Loucy (cell line): Measurements from ENCODE around the gene DHRS7C.

ENCODE experiments used
- H2AFZ ChIP-seq: fragments of 200-600 bp; sonication (generic); 2 replicates; pipeline ENCODE4 v1.6.0; 2016; ENCODE audit warnings: antibody characterized with exemption, mild to moderate bottlenecking, low read length, moderate library complexity
- H3F3A ChIP-seq: fragments of 200-600 bp; 2 replicates; pipeline ENCODE4 v1.6.0; 2016; ENCODE audit warnings: antibody characterized with exemption, low read depth, mild to moderate bottlenecking
- H3K27me3 ChIP-seq: fragments of 200-600 bp; sonication (generic); 2 replicates; pipeline ENCODE4 v1.6.1; 2014; ENCODE audit warnings: low read length, mild to moderate bottlenecking; ENCODE audit not compliant: insufficient read depth, poor library complexity, severe bottlenecking
- H3K36me3 ChIP-seq: fragments of 200-600 bp; sonication (generic); 2 replicates; pipeline ENCODE4 v1.6.1; 2016; ENCODE audit warnings: low read length; ENCODE audit not compliant: insufficient read depth
- H3K4me1 ChIP-seq: fragments of 200-600 bp; sonication (generic); 2 replicates; pipeline ENCODE4 v1.5.1; 2014; ENCODE audit warnings: low read length, mild to moderate bottlenecking; ENCODE audit not compliant: insufficient read depth, poor library complexity, severe bottlenecking
- H3K4me2 ChIP-seq: fragments of 200-600 bp; sonication (generic); 2 replicates; pipeline ENCODE4 v1.6.0; 2014; ENCODE audit warnings: antibody characterized with exemption, low read length, low read depth, mild to moderate bottlenecking; ENCODE audit not compliant: poor library complexity, severe bottlenecking
- H3K4me3 ChIP-seq: fragments of 200-600 bp; sonication (generic); 2 replicates; pipeline ENCODE4 v1.5.1; 2014; ENCODE audit warnings: low read length, mild to moderate bottlenecking, mixed read lengths; ENCODE audit not compliant: poor library complexity, severe bottlenecking
- H3K79me2 ChIP-seq: fragments of 200-600 bp; sonication (generic); 2 replicates; pipeline ENCODE4 v1.6.1; 2014; ENCODE audit warnings: low read length; ENCODE audit not compliant: insufficient read depth
- H3K9ac ChIP-seq: fragments of 200-600 bp; sonication (generic); 2 replicates; pipeline ENCODE4 v1.6.0; 2014; ENCODE audit warnings: mild to moderate bottlenecking, low read depth, low read length, moderate library complexity; ENCODE audit not compliant: poor library complexity, severe bottlenecking
- H3K9me2 ChIP-seq: fragments of 200-600 bp; sonication (generic); replicated peaks from 2 replicates; pipeline ENCODE4 v1.6.1; 2016; ENCODE audit warnings: low read depth, low read length, mixed read lengths
- H3K9me3 ChIP-seq: fragments of 200-600 bp; sonication (generic); 2 replicates; pipeline ENCODE4 v1.6.1; 2014; ENCODE audit warnings: mild to moderate bottlenecking, antibody characterized with exemption, low read length, low read depth; ENCODE audit not compliant: insufficient read depth
- H4K20me1 ChIP-seq: fragments of 200-600 bp; sonication (generic); 2 replicates; pipeline ENCODE4 v1.6.0; 2014; ENCODE audit warnings: antibody characterized with exemption, low read length, mild to moderate bottlenecking; ENCODE audit not compliant: insufficient read depth, poor library complexity, severe bottlenecking
- EZH2phosphoT487 ChIP-seq: fragments of 200-600 bp; IDR thresholded peaks from 2 replicates; pipeline ENCODE4 v1.6.1; 2018; ENCODE audit warnings: antibody characterized with exemption, mild to moderate bottlenecking, moderate library complexity, borderline replicate concordance
- TF ChIP-seq, protein P1 (sequence below): fragments of 200-600 bp; sonication (generic); conservative IDR thresholded peaks from 2 replicates; pipeline ENCODE4 v1.5.1; 2014; ENCODE audit warnings: mild to moderate bottlenecking, antibody characterized with exemption, low read length

DHRS7C gene

DNA sequence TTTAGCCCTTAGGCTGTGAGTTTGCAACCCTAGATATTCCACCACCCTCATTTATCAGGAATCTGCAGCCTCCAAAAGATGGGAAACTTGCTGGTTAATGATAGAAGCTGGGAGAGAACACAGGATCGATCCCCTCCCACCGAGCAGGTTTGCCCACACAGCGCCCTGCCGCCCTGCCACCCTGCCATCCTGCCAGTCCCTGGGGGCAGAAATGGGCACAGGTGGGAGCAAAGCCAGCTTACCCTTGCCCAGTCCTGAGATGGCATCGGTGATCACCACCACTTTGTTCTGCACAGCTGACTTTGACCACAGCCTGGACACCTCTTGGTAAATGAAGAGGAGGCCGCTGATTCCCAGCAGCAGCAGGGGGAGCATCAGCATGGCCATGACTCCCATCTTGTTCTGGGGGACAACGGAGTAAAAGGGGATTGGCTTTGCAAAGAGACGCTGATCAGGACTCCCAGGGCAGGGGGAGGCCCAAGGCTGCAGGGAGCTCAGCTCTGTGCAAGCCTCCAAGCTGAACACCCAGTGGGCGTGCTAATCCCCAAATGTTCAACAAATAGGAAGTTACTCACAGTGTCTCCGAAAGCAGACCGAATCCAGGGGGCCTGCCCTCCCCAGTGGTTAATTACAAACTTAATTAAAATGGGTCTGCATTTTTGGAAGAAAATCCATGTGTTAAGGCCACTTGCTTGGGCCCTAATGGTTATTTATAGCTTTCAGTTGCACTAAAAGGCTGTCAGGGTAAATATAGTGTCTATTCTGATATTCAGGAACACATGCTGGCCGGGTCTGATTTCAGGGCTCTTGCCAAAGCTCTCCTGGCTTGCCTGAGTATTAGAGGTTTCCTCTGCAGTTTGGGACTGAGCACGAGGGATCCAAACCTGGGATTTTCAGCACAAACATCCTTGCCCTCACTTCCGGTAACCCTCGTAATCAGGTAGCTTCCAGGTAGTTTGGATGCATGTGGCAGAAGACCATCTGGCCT is at the start of gene DHRS7C:
Gene DHRS7C, minus strand, starts transcription at position 704 of the 988 bp plus-strand sequence. Its CDS starts 308 bp downstream, at position 396.
- no peak within 1 kb of the TSS for H3K9ac ChIP-seq
- no peaks in the 10 kb centered on the region for H3F3A ChIP-seq
- no peak within 1 kb of the TSS for H3K4me2 ChIP-seq
- H2AFZ ChIP-seq = no peak within 1 kb of the TSS
- no peaks in the 10 kb centered on the region for H3K79me2 ChIP-seq
- no peaks in the 10 kb centered on the region for H3K27me3 ChIP-seq
- no peaks in the 10 kb centered on the region for H3K4me1 ChIP-seq
- no peak for TF ChIP-seq EZH2phosphoT487
- TF ChIP-seq, protein P1, sequence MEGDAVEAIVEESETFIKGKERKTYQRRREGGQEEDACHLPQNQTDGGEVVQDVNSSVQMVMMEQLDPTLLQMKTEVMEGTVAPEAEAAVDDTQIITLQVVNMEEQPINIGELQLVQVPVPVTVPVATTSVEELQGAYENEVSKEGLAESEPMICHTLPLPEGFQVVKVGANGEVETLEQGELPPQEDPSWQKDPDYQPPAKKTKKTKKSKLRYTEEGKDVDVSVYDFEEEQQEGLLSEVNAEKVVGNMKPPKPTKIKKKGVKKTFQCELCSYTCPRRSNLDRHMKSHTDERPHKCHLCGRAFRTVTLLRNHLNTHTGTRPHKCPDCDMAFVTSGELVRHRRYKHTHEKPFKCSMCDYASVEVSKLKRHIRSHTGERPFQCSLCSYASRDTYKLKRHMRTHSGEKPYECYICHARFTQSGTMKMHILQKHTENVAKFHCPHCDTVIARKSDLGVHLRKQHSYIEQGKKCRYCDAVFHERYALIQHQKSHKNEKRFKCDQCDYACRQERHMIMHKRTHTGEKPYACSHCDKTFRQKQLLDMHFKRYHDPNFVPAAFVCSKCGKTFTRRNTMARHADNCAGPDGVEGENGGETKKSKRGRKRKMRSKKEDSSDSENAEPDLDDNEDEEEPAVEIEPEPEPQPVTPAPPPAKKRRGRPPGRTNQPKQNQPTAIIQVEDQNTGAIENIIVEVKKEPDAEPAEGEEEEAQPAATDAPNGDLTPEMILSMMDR = no peak
- H4K20me1 ChIP-seq = no peaks in the 10 kb centered on the region
- no peak within 1 kb of the TSS for H3K4me3 ChIP-seq
- H3K9me3 ChIP-seq = no peaks in the 10 kb centered on the region
- no peaks in the 10 kb centered on the region for H3K9me2 ChIP-seq
- H3K36me3 ChIP-seq = no peaks in the 10 kb centered on the region

- H3K9ac ChIP-seq = no peak overlapping the region
- no peaks in the 10 kb centered on the region for H3K27me3 ChIP-seq
- no peak overlapping the region for H2AFZ ChIP-seq
- H3K9me3 ChIP-seq = no peaks in the 10 kb centered on the region
- H3F3A ChIP-seq = no peaks in the 10 kb centered on the region
- no peaks in the 10 kb centered on the region for H3K36me3 ChIP-seq
- H4K20me1 ChIP-seq = no peaks in the 10 kb centered on the region
- H3K9me2 ChIP-seq = no peaks in the 10 kb centered on the region
- no peaks in the 10 kb centered on the region for H3K79me2 ChIP-seq
- TF ChIP-seq EZH2phosphoT487 = no peak
- TF ChIP-seq, protein P1 = no peak; the same call in 1 of the 2 replicates
- H3K4me3 ChIP-seq = no peak overlapping the region
- H3K4me1 ChIP-seq = no peaks in the 10 kb centered on the region
- H3K4me2 ChIP-seq = no peak overlapping the region
These were observed 48.0 kb upstream of the DHRS7C start for GRCh38 chr17:9839433-9839832.

DNA sequence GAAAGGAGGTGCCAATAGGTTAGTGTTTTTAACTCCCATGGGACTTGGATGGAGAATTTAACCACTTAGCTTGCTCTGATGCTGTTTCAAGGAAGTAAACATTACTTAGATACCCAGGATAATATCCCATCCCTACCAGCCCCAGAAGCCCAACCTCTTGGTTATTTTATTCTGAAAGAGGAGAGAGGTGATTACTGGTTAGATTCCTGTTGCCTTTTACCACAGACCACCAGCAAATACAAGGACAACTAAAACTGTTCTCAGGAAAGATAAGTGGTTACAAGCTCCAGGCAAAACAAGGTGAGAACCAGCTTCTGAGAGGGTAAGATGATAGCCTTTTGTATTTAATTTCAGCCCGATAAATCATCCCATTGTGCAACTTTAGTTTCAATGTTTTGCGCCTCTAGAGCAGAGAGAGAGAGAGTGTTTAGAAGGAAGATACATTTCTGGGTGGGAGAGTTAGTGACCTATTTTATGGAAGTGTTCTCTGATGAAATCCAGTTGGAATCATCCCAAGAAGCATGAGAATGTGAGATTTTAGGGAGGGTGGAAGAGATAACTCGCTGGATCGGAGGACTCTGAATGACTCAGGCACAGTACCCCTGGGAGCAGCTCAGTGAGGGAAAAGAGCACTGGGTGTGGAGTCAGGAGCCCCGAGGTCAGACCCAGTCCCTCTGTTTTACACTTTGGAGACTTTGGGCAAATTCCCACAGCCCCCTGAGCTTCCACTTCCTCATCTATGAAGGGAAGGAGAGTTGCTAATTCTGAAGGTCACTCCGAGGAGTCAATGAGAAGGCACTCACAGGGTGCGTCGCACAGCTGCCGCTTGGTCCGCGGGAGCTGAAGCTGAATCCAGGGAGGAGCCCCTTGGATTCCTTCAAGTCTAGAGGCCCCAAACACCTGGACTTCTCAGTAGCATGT is 46.4 kb upstream of the DHRS7C start:
- H3K36me3 ChIP-seq = no peaks in the 10 kb centered on the region
- no peaks in the 10 kb centered on the region for H4K20me1 ChIP-seq
- no peaks in the 10 kb centered on the region for H3K79me2 ChIP-seq
- H3K4me3 ChIP-seq = no peak overlapping the region
- H3K9ac ChIP-seq = no peak overlapping the region
- no peak overlapping the region for H2AFZ ChIP-seq
- H3F3A ChIP-seq = no peaks in the 10 kb centered on the region
- H3K4me2 ChIP-seq = no peak overlapping the region
- TF ChIP-seq, protein P1 = no peak
- TF ChIP-seq EZH2phosphoT487 = no peak
- no peaks in the 10 kb centered on the region for H3K27me3 ChIP-seq
- H3K9me3 ChIP-seq = no peaks in the 10 kb centered on the region
- no peaks in the 10 kb centered on the region for H3K4me1 ChIP-seq
- no peaks in the 10 kb centered on the region for H3K9me2 ChIP-seq
